HG03520 (cell line): Measurements from ENCODE around the gene PFKFB2.

Experiments
- ATAC-seq: cut with Tn5 transposase; IDR thresholded peaks from one replicate; pipeline ENCODE4 v1.9.1; 2021; ENCODE audit warnings: mild to moderate bottlenecking, moderate library complexity; ENCODE audit not compliant: unreplicated experiment

PFKFB2 gene

GRCh38 chr1:207063014-207063413, 9.9 kb downstream of the PFKFB2 start:
- no peak for ATAC-seq

- ATAC-seq: no peak
These were observed 11.5 kb downstream of the PFKFB2 start for GRCh38 chr1:207064561-207064960.

DNA sequence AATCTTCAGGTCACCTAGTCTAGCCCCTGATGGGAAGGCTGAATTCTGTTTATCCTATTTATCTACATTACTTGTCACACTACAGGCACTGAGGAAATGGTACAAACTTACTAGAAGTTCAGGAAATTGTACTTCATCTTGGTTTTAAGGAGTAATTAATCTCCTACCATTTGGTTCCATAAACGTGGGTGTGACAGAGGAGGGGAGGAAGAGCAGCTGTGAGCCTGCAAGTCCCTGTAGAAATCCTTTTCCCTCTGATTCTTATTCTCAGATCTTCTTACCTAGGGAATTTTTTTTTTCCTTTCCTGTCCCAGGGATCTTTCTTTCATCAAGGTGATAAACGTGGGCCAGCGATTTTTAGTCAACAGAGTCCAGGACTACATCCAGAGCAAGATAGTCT, 14.1 kb downstream of the PFKFB2 start:
- no peak for ATAC-seq

DNA sequence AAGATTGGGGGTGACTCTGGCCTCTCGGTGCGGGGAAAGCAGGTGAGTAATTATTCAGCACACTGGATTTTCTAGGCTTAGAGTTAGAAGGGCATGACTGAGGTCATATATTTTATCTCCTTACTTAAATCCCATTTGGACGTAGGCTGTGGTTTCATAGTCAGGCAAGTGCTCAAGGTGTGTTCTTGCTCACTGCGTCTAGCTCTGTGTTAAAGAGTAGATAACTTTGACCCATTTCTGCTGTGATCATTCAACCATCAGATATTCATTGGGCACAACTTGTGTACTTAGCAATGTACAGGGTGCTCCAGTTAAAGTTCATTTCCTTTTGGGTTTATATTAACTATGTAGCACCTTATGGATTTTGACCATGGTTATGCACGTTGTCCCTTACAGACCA, 14.6 kb downstream of the PFKFB2 start:
- no peak for ATAC-seq

DNA sequence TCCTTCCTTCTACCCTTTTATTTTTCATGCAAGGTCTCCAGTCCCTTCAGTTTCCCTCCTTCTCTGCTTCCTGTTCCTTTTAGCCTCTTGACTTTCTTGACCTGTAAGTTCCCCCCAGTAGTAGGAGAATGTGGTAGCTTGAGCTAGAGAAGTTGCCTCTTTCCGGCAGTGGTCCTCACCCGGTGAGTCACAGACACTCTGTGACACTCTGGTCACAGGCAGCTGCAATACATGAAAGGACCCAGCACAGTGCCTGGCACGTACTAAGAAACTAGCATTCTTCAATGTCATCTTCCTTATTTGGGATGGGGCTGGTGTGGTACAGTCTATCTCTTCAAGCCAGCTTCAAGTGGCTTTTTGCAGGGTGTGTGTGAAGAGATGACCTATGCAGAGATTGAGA, 16.0 kb downstream of the PFKFB2 start:
- ATAC-seq: no peak

GRCh38 chr1:207069858-207070506, 16.9 kb downstream of the PFKFB2 start:
- ATAC-seq: no peak

DNA sequence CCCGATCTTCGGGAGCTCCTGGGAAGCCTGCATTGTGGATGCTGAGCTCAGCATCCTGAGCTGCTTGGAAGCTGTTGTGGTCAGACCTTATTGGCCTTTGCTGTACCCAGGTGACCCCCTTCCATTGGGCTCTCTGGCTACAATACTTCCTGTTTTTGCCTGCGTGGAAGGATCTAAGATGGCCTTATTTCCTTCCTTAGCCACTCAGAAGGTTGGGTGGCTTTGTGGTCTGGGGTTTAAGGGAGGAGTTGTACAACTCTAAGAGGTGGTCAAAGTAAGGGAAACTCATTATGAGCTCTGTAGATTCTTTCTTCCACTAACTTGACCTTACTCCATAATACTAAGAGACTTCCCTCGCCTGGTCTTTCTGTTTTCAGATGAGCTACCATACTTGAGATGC, 17.7 kb downstream of the PFKFB2 start:
- ATAC-seq: no peak

- no peak for ATAC-seq
These were observed 18.4 kb downstream of the PFKFB2 start for GRCh38 chr1:207071426-207071825.

GRCh38 chr1:207072233-207072632, 19.2 kb downstream of the PFKFB2 start:
- no peak for ATAC-seq

GRCh38 chr1:207073906-207074820, 21.1 kb downstream of the PFKFB2 start:
- ATAC-seq: no peak

DNA sequence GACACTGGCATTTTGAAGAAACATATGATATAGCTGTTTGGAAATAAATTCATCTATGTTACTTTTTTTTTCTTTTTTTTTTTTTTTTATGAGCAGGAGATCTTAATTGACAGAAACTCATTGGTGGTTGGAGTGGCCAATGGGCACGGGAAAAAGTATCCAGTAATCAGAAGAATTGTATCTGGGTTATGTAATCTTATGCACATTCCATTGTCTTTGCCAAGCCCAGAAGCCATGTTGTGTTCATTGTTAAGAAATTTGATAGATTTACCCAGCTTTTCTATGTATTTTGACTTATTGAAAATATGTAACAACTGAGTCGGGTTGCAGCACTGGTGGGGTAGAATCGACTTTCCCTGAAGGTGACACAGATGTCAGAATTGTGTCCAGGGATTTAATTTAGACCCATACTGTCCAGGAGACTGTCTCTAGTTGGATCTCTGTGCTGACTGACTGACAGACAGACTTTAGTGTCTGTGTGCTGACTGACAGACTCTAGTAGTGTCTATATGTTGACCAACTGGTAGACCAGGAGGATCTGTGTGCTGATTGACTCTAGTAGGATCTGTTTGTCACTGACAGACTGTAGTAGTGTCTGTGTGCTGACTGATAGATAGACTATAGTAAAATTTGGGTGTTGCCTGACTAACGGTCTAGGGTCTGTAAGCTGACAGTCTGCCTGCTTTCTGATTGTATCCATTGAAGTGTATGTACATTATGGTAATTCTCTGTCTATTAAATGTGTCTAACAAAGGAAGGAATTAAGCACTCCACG, 23.3 kb downstream of the PFKFB2 start:
- no peak for ATAC-seq

DNA sequence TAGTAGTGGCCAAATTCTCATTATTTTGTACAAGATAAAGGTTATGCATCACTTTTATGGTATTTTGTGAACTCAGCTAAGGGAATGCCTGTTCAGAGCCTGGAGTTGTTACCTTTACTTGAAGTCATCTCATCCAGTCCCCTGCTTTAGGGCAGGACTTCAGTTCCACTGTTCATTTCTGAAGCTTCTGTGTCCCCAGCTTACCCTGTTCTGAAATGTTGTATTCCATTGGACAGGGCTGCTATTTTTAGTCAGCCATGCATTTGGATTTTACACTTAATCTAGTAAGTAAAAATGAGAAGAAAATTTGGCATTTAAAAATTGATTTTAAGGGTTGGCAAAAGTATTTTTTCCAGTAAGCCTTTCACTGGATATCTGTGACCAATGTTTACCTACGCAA, 23.9 kb downstream of the PFKFB2 start:
- ATAC-seq: no peak

DNA sequence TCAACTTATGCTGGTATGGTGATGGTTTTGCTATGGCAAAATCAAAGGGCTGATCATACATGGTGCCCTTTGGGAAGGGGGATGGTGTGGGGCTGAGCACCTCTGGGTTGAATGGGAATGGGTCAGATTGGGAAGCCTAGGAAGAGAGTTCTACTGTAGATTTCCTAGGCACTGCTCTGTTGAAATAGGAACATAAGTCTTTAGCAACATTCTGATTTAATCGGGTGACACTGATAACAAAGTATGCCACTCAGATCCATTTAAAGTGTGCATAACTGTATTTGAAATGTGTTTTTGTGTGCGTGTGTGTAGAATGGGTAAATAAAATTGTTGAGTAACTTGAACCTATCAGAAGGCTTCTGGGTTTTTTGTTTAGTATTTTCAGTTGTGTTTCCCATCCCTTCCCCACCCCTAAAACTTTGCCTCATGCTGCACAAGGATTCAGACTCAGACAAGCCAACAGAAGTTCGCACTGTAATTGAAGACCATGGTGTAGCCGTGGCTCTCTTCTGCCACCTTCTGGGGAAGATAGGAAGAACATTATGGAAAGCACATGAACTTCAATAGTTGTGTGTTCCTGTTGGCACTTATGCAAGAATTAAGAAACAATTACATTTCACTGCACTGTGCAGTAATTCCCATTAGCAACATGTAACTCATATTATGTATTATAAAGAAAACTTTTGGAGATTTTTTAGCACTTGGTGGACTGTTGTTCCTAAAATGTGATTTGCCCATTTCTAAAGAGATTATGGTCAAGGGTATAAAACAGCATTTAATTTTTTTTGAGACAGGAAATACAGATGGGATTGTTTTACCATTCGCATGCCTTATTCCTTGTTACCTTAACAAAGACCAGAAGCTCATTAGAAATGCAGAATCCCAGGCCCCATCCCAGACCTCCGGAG, 24.6 kb downstream of the PFKFB2 start:
- peak; percentile 68 for ATAC-seq

GRCh38 chr1:207078578-207079132, 25.6 kb downstream of the PFKFB2 start:
- ATAC-seq: no peak

DNA sequence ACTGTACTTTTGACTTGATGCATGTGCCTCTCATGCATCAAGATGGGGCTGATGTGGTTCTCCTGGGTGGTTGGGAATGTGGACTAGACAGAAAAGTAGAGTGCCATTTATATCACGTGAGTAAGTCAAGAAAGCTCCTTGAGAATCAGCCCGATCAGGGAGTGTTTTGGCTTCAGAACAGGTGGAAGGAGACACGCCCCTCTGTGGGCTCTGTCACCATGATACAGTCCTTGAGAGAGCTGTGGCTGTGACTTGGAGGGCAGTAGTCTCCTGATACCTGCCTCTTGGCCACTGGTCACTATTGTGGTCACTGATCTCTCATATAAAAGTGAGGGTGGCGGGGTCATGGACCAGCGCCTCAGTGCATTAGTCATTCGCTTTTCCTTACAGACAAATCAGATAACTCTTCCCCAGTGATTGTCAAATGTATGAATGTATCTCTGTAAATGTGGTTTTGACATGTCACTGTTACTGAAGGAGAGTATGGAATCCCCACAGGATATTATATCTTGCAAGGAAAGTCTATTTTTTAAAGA, 26.7 kb downstream of the PFKFB2 start:
- no peak for ATAC-seq

- ATAC-seq: no peak
These were observed 28.0 kb downstream of the PFKFB2 start for GRCh38 chr1:207081088-207081487.

DNA sequence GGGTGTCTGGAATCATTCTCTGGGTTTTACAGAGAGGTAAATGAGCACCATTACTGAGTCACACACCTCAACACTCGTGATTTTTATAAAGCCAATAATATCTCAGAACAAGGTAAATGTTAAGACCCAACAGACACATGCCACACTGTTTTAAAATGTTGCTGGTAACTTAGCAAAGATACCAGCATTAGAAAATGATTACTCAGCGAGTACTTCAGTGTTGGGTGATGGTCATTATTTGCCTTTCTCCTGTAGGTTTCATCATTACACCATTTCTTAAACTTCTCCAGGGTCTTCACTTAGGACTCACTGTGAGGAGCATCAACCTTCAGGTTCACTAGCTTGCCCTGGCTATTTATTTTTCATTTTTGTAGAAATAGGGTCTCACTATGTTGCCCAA, 28.7 kb downstream of the PFKFB2 start:
- ATAC-seq: no peak

GRCh38 chr1:207084232-207084631, 31.2 kb downstream of the PFKFB2 start:
- ATAC-seq: no peak

DNA sequence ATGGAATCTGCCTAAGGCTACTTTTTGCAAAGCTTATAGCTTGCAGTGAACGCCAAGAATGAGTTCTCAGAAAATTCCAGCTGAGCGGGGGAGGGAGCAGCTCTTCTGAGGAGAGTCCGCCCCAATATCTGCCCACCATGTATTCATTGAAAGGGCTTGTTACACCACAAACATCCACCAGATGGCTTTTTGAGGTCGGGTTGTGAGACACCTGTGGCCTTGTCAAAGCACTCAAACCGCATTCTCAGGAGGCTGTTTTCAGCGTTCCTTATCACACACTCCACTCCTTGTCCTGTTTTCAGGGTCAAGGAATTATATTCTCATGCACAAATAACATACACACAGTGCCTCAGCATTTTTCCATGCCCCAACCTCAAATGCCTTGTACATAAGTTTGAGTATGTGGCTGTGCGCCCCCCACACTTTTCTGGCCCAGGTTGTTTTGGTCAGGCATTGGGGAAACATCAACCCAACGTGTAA, 31.7 kb downstream of the PFKFB2 start:
- ATAC-seq: no peak

- no peak for ATAC-seq
These were observed 32.8 kb downstream of the PFKFB2 start for GRCh38 chr1:207085887-207086286.
